GM21381 (cell line): ENCODE data around the gene PRX.
"Not testable (repeated sequence)": the region's sequence is repeated elsewhere in the genome, so short reads cannot be mapped to it uniquely, and the experiment has no call there.

Experiments
- ATAC-seq: cut with Tn5 transposase; IDR thresholded peaks from one replicate; pipeline ENCODE4 v1.9.1; 2021; ENCODE audit warnings: mild to moderate bottlenecking, moderate library complexity; ENCODE audit not compliant: unreplicated experiment

PRX gene

DNA sequence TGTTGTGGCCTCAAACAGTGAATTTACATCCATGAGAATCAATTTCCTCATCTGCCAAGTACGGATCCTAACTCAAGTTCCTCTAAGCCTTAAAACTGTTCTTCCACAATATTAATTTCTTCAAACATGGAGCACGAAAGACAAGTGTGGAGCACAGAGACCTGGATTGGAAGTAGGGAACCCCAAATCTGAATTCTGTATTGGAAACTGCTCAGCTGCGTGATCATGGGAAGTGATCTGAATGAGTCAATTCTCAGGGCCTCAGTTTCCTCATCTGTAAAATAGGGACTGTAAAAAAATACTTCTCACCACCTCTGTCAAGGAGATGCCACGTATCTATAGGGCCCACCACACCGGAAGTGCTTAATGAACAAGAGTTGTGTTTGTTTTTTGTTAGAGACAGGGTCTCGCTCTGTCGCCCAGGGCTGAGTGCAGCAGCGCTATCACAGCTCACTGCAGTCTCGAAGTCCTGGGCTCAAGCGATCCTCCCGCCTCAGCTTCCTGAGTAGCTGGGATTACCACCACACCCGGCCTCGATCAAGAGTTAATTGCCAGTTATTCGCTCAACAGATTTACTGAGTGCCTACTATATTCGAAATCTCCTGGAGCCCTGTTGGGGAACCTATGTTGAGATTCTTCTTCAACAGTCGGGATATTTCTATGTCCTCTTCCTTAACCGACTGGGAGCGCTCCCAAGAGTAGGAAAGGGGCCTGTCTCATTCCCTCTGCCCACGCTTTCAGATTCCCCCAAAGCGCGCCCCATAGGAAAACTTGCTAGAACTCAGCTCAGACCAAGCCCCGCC lies 29.4 kb upstream of the PRX start:
- ATAC-seq, result no peak

GRCh38 chr19:40441719-40442253 lies 28.6 kb upstream of the PRX start:
- ATAC-seq, result no peak

DNA sequence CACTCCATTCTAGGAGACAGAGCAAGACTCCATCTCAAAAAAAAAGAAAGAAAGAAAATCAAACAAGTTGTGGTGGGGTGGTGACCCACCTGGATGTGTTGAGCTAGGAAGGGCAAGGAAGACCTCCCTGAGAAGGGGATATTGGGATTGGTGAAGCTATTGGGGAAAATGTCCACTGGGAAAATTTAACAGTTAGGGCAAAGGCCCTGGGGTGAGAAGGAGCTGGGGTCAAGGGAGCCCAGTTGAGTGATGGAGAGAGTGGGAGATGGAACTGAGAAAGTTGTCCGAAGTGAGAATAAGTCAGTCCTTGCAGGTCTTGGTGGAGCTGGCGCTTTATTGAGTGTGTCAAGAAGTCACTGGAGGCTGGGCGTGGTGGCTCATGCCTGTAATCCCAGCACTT lies 25.1 kb upstream of the PRX start:
- no peak for ATAC-seq

DNA sequence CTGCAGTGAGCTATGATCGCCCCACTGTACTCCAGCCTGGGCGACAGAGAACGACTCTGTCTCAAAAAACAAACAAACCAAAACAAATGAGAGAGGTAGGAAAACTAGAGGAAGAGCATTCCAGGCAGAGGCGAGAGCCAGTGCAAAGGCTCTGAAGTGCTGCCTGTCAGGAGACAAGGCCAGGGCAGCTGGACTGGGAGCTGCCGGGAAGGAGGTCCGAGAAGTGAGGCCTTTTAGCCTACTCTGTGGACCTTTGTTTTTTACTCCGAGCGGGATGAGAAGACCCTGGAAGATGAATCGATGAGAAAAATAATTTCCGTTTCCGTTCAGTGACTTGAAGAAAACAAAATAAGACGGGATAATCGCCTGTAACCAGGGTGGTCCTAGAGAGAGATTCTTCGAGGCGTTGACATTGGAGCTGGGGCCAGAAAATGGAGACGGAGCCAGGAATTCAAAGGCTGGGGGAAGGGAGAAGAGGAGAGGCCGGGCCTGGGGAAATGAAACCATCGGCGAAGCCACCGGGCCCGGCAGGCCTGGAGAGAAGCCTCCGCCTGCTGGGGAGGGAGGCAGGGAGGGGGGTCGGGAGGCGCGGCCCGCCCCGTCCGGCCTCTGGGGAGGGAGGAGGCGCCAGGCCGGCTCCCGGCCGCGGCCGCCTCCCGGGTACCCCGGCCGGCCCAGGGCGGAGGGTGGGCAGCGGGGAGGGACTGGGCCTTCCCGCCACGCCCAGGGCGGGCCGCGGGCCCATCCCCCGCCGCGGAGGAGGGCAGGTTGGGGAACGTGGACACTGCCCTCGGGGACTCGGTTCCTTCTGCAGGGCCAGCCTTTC lies 20.4 kb upstream of the PRX start:
- peak; percentile 65 for ATAC-seq

- not testable (repeated sequence) for ATAC-seq
Measured at GRCh38 chr19:40432760-40433159, 19.6 kb upstream of the PRX start.

DNA sequence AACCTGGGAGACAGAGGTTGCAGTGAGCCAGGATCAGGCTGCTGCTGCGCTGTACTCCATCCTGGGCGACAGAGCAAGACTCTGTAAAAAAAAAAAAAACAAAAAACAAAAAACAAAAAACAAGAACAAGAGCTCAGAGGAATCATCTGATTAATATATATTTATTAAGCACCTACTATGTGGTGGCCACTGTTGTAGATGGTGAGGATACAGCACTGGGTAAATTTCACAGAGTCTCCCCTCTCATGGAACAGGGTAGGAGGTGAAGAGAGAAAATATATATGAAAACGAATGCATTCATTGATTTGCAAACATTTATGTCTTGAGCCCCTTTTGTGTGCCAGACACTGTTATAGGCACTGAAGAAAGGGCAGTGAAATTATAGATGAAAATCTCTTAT lies 18.5 kb upstream of the PRX start:
- ATAC-seq, result no peak

DNA sequence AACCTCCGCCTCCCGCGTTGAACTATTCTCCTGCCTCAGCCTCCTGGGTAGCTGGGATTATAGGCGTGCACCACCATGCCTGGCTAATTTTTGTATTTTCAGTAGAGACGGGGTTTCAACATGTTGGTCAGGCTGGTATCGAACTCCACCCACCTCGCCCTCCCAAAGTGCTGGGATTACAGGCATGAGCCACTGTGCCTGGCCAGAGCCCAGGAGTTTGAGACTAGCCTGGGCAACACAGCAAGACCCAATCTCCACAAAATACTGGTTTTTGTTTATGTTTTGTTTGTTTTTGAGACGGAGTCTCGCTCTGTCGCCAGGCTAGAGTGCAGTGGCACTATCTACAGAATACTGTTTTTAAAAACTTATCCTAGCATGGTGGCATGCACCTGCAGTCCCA lies 17.1 kb upstream of the PRX start:
- ATAC-seq, result not testable (repeated sequence)

DNA sequence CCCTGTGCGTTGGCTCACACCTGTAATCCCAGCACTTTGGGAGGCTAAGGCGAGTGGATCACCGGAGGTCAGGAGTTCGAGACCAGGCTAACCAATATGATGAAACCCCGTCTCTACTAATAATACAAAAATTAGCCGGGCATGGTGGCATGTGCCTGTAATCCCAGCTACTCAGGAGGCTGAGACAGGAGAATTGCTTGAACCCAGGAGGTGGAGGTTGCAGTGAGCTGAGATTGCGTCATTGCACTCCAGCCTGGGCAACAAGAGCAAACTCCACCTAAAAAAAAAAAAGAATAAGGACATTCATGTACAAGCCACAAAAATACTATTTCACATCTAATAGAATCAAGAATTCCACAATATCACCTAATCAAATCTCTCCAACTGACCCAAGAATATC lies 15.0 kb upstream of the PRX start:
- ATAC-seq, result not testable (repeated sequence)

- peak; percentile 85 for ATAC-seq
Measured at GRCh38 chr19:40425450-40426287, 12.5 kb upstream of the PRX start, which contains the start of gene SERTAD1. SERTAD1 (minus strand) TSS chr19:40425992; CDS start chr19:40423546, 2,446 bp downstream.

- ATAC-seq, result peak; percentile 1
Measured at GRCh38 chr19:40424637-40425449, 11.7 kb upstream of the PRX start.

GRCh38 chr19:40423938-40424337 lies 10.8 kb upstream of the PRX start:
- ATAC-seq, result no peak

- ATAC-seq, result no peak
Measured at GRCh38 chr19:40422748-40423566, 9.8 kb upstream of the PRX start.

GRCh38 chr19:40421993-40422747 lies 9.0 kb upstream of the PRX start:
- no peak for ATAC-seq

- peak; percentile 32 for ATAC-seq
Measured at GRCh38 chr19:40420766-40421765, 7.9 kb upstream of the PRX start.

DNA sequence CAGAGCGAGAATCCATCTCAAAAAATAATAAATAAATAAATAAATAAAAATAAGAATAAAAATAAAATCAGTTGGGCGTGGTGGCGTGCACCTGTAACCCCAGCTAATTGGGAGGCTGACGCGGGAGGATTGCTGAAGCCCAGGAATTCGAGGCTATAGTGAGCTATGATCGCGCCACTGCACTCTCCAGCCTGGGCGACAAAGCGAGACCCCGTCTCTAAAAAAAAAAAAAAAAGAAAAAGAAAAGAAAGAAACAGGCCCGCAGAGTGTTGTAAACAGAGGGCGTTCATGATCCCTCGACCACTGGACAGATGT lies 7.2 kb upstream of the PRX start:
- ATAC-seq, result no peak

DNA sequence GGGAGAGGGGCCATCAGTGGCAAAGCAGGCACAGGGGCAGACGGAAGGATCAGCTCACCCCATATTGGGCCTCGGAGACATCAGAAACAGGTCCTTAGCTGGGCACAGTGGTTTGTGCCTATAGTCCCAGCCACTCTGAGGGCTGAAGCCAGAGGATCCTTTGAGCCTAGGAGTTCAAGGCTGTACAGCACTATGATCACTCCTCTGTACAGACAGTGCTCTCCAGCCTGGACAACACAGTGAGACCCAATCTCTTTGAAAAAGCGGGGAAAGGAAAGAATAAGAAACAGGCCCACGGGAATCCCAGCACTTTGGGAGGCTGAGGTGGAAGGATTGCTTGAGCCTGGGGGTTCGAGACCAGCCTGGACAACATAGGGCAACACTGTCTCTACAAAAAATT lies 6.6 kb upstream of the PRX start:
- ATAC-seq, result no peak

GRCh38 chr19:40419066-40419612 lies 6.0 kb upstream of the PRX start:
- ATAC-seq, result no peak
